ENCODE results near the gene TNRC6C.

Gene TNRC6C

GRCh38 chr17:78105101-78105500 lies 146.6 kb downstream of the TNRC6C start:
- TF ChIP-seq CTCF (IDR thresholded peaks at IDR 0.05; ENCODE audit: low read depth, low read length, missing control alignments), result no peak
- no peak overlapping the region for H3K4me3 ChIP-seq (ENCODE audit: low read depth, low read length)
- no peak for DNase-seq (ENCODE audit: low read depth)

DNA sequence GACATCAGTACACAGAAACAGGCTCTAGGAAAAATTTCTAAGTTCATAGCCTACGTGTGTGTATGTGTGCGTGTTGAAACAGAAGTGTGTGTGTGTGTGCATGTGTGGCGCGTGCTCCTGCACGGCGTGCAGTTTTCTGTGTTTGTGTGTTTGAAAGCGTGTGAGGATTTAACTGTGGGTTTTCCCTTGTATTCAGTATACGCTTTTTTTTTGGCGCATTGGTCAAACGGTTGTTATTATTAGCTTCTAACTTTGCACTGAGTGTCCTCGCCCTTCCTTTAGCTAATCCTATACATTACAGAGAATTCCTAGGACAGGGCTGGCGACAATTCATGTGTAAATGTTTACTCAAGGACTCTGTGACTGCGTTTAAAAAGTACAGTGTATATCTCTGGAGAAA lies 147.0 kb downstream of the TNRC6C start:
- no peak overlapping the region for H3K4me3 ChIP-seq (ENCODE audit: low read depth, low read length)
- DNase-seq (ENCODE audit: low read depth), result no peak
- TF ChIP-seq CTCF (IDR thresholded peaks at IDR 0.05; ENCODE audit: low read depth, low read length, missing control alignments), result no peak

- TF ChIP-seq CTCF (IDR thresholded peaks at IDR 0.05; ENCODE audit: low read depth, low read length, missing control alignments), result no peak
- no peak overlapping the region for H3K4me3 ChIP-seq (ENCODE audit: low read depth, low read length)
- no peak for DNase-seq (ENCODE audit: low read depth)
Measured at GRCh38 chr17:78106211-78106610, 147.7 kb downstream of the TNRC6C start.

GRCh38 chr17:78107457-78107856 lies 149.0 kb downstream of the TNRC6C start:
- H3K4me3 ChIP-seq (ENCODE audit: low read depth, low read length), result no peak overlapping the region
- no peak for TF ChIP-seq CTCF (IDR thresholded peaks at IDR 0.05; ENCODE audit: low read depth, low read length, missing control alignments)

GRCh38 chr17:78107976-78108725 lies 149.6 kb downstream of the TNRC6C start:
- no peak overlapping the region for H3K4me3 ChIP-seq (ENCODE audit: low read depth, low read length)
- no peak for TF ChIP-seq CTCF (IDR thresholded peaks at IDR 0.05; ENCODE audit: low read depth, low read length, missing control alignments)
- no peak for DNase-seq (ENCODE audit: low read depth)

More at GRCh38 chr17:78107457-78107856, 149.0 kb downstream of the TNRC6C start:
- DNase-seq (ENCODE audit: low read depth), result no peak

GRCh38 chr17:78108726-78109488 lies 150.4 kb downstream of the TNRC6C start:
- no peak overlapping the region for H3K4me3 ChIP-seq (ENCODE audit: low read depth, low read length)
- DNase-seq (ENCODE audit: low read depth), result no peak
- TF ChIP-seq CTCF (IDR thresholded peaks at IDR 0.05; ENCODE audit: low read depth, low read length, missing control alignments), result no peak

Measured in GM12864 (cell line).